ENCODE data around the gene MAP1LC3B.
A peak's percentile ranks its signal among the peaks of the same experiment; 100 is the strongest.

Gene MAP1LC3B

GRCh38 chr16:87432330-87432915, 40.3 kb downstream of the MAP1LC3B start:
- peak; percentile 8 for DNase-seq (ENCODE audit: low spot score)

- no peak for DNase-seq (ENCODE audit: low spot score)
Observed at GRCh38 chr16:87434146-87434667, 42.1 kb downstream of the MAP1LC3B start.

- no peak for DNase-seq (ENCODE audit: low spot score)
Observed at GRCh38 chr16:87435372-87436224, 43.5 kb downstream of the MAP1LC3B start.

- DNase-seq (ENCODE audit: low spot score): no peak
Observed at GRCh38 chr16:87436225-87437172, 44.4 kb downstream of the MAP1LC3B start.

DNA sequence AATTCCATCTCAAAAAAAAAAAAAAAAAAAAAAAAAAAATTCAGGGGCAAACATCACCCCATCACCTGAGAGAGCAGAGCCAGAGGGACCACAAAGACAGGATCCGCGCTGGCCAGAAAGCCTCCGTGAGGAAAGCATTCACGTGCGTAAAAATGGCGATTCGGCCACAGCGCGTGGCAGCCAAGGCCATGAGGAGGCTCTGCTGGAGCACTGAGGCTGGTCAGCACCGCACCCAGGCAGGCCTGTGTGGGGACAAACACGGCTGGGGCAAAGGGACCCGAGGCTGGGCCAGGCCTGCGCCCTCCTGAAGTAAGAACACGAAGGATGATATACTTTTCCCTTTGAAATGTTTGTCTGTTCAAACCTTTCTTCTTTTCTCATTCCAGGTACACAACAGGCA, 45.2 kb downstream of the MAP1LC3B start:
- peak; percentile 24 for DNase-seq (ENCODE audit: low spot score)

GRCh38 chr16:87437911-87438610, 45.9 kb downstream of the MAP1LC3B start:
- DNase-seq (ENCODE audit: low spot score): peak; percentile 41

DNA sequence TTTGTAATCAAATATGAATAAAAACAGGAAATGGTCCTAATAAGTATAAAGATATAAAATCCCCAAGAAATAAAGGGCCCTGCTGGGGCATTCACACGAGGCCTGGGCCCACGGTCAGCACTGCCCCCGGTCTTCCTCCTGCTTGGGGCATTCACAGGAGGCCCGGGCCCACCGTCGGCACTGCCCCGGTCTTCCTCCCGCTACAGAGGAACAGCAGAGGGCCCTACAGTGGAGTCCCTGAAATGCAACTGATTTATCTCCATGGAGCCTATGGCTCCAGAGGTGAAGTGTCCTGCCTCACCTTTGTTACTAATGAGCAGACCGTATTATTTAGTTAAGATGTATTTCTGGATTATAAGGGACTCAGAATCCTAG, 46.5 kb downstream of the MAP1LC3B start:
- DNase-seq (ENCODE audit: low spot score): peak; percentile 18

- DNase-seq (ENCODE audit: low spot score): no peak
Observed at GRCh38 chr16:87439926-87440325, 47.8 kb downstream of the MAP1LC3B start.

- no peak for DNase-seq (ENCODE audit: low spot score)
Observed at GRCh38 chr16:87441886-87442580, 49.9 kb downstream of the MAP1LC3B start.

- no peak for DNase-seq (ENCODE audit: low spot score)
Observed at GRCh38 chr16:87442581-87442966, 50.4 kb downstream of the MAP1LC3B start.

- no peak for DNase-seq (ENCODE audit: low spot score)
Observed at GRCh38 chr16:87443016-87443415, 50.9 kb downstream of the MAP1LC3B start.

DNA sequence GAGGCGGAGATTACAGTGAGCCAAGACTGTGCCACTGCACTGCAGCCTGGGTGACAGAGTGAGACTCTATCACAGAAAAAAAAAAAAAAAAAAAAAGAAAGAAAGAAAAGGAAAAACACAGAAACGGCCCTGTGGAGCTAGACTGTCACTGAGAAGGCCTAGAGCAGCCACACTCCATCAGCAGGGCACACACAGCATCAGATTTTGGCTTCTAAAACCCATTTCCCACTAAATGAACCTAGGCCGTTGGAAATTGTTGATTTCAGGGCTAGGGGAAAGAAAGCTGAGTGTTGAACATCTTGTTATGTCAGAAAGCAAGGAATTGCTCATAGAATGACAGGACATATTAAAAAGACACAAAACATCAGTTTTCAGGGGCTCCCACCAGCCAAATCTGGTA, 51.8 kb downstream of the MAP1LC3B start:
- DNase-seq (ENCODE audit: low spot score): no peak

GRCh38 chr16:87445486-87445885, 53.4 kb downstream of the MAP1LC3B start:
- DNase-seq (ENCODE audit: low spot score): no peak

- no peak for DNase-seq (ENCODE audit: low spot score)
Observed at GRCh38 chr16:87446479-87446878, 54.3 kb downstream of the MAP1LC3B start.

DNA sequence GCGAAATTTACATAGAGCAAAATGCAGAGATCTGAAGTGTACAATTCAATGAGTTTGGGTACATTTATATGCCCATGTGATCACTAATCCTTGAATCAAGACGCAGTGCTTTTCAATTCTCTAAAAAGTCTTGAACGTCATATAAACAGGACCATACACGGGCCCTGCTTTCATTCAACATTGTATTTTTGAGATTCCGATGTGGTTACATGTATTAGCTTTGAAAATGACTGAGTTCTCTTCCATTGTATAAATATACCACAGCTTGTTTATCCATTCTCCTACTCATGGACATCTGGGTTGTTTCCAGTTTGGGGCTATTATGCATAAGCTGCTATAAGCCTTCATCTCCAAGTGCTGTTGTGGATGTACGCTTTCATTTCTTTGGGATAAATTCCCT, 55.2 kb downstream of the MAP1LC3B start:
- DNase-seq (ENCODE audit: low spot score): no peak

DNA sequence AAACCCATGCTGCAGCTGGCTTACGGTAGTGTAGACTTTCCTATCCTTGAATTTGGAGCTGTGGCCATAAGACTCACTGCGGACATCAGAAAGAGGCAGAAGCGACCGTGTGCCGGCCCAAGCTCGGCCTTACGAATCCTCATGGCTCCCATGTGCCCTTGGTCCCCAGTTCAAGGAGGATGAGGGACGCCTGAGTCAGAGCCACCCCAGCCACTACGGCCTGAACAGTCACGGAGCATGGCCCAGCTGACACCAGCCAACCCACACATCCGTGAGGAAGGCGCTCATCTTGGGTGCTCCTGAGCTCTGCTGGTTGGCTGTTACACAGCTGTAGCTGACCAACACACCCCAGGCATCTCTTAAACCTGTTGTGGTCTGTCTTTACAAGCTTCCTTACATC, 56.7 kb downstream of the MAP1LC3B start:
- no peak for DNase-seq (ENCODE audit: low spot score)

DNA sequence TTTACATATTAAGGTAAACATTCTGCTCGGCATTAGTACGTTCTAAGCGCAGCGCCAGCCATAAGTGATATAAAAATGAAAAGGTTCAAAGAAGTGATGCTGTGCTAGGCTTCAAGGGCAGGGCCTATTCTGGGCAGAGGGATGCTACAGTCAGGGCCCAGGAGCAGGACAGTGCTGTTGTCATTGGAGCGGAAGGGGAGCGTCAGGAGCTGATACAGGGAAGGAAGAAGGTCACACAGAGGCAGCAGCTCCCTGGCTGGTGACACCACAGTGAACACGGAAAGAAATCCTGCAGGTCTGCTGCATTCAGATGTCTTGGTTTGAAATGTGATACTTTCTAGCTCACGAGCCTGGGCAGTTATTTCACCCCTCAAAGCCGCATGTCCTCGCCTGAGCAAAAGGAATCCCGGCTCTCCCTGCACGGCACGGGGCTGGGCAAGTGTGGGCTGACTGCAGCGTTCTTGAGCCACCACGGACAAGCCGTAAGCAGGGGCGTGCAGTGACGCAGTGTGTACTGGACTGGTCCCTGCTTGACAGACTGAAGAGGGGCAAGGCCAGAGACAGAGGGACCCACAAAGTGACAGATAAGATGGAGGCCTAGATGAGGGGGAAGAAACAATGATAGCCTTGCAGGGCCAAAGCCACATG, 59.6 kb downstream of the MAP1LC3B start:
- no peak for DNase-seq (ENCODE audit: low spot score)

- no peak for DNase-seq (ENCODE audit: low spot score)
Observed at GRCh38 chr16:87453326-87453725, 61.2 kb downstream of the MAP1LC3B start.

All from D341Med (cell line).